K562 (cell line): ENCODE data around the gene TIGD7. TPM values are rescaled to one million over a fixed set of nuclear protein-coding genes. Genes with fewer than 3 reads are reported as not detected.
A peak's percentile ranks its signal among the peaks of the same experiment; 100 is the strongest.

ENCODE experiments used
- ARID2 ChIP-seq: fragments of 450-650 bp; IDR thresholded peaks from 2 replicates; pipeline ENCODE4 v1.6.1; 2017; ENCODE audit warnings: antibody characterized with exemption, mild to moderate bottlenecking
- CEBPZ ChIP-seq: fragments of 150-350 bp; IDR thresholded peaks from 2 replicates; pipeline ENCODE4 v1.6.1; 2014; ENCODE audit warnings: low read depth, mild to moderate bottlenecking, low read length, borderline replicate concordance
- CHD1 ChIP-seq: fragments of 200-600 bp; sonication (generic); IDR thresholded peaks from one replicate; pipeline ENCODE4 v1.6.1; 2012; ENCODE audit warnings: mild to moderate bottlenecking, moderate library complexity, low read length, inconsistent platforms
- ETV6 ChIP-seq, 3 experiments: fragments of 150-350 bp in 1 of 3; sonication (generic) in 1 of 3; formaldehyde crosslinking in 1 of 3; IDR thresholded peaks; 2 replicates each; pipeline versions ENCODE4 v1.6.1 to v1.8.0; 2014 to 2022; ENCODE audit warnings: borderline replicate concordance in 2 of 3, low read depth in 2 of 3, antibody characterized with exemption in 1 of 3, low read length in 1 of 3, mild to moderate bottlenecking in 1 of 3, missing genetic modification reagents in 1 of 3
- GATA2 ChIP-seq: sonication (generic); formaldehyde crosslinking; IDR thresholded peaks from 2 replicates; pipeline ENCODE4 v1.4.0; 2020; ENCODE audit warnings: mild to moderate bottlenecking, missing genetic modification reagents
- GTF2F1 ChIP-seq: IDR thresholded peaks from 2 replicates; pipeline ENCODE4 v1.6.1; 2011; ENCODE audit warnings: low read depth, low read length, improper control_type of control experiment
- GTF3C2 ChIP-seq: IDR thresholded peaks from 3 replicates; pipeline ENCODE4 v1.6.1; 2011; ENCODE audit warnings: borderline replicate concordance, mild to moderate bottlenecking, moderate library complexity; ENCODE audit not compliant: insufficient read length; ENCODE audit errors: extremely low read depth
- PCBP2 ChIP-seq: fragments of 200-400 bp; formaldehyde crosslinking; IDR thresholded peaks from 2 replicates; pipeline ENCODE4 v1.6.1; 2018; ENCODE audit warnings: low read length, low read depth, mild to moderate bottlenecking, moderate library complexity; ENCODE audit not compliant: poor library complexity, severe bottlenecking
- SMARCB1 ChIP-seq: IDR thresholded peaks from 2 replicates; pipeline ENCODE4 v1.6.1; 2011; ENCODE audit warnings: improper control_type of control experiment, low read depth; ENCODE audit not compliant: insufficient read length
- SMC3 ChIP-seq: conservative IDR thresholded peaks from 2 replicates; pipeline ENCODE4 v1.6.1; 2011; ENCODE audit warnings: low read depth, low read length, improper control_type of control experiment; ENCODE audit not compliant: insufficient read depth
- TFE3 ChIP-seq: fragments of 450-650 bp; formaldehyde crosslinking; IDR thresholded peaks from 2 replicates; pipeline ENCODE4 v1.4.0; 2020; ENCODE audit warnings: mild to moderate bottlenecking, mixed read lengths
- ZNF24 ChIP-seq: fragments of 450-650 bp; IDR thresholded peaks from 2 replicates; pipeline ENCODE4 v1.6.1; 2016
- ZNF586 ChIP-seq: fragments of 450-650 bp; formaldehyde crosslinking; conservative IDR thresholded peaks from 2 replicates; pipeline ENCODE4 v1.4.0; 2020; ENCODE audit warnings: mild to moderate bottlenecking, moderate library complexity
- polyA plus RNA-seq, 8 experiments: library from polyadenylated mRNA; depleted of rRNA in 4 of 8; stranded (reverse) in 5 of 8; unstranded in 3 of 8; fragments of >200 nt; fragmentation: Nextera tagmentation in 2 of 8; fragmentation: Illumina TruSeq in 1 of 8; extraction: Ambion mirVana in 2 of 8; extraction: Trizol in 1 of 8; gene quantifications; 2 replicates each; pipeline versions ENCODE4 v1.2.1 to v1.2.3, GENCODE V29; 2011 to 2014; ENCODE audit warnings: inconsistent platforms in 1 of 8, missing spikeins in 1 of 8
- total RNA-seq, 7 experiments: library from RNA; depleted of rRNA in 6 of 7; stranded (reverse); fragments of >200 nt in 6 of 7; fragmentation: Illumina TruSeq in 2 of 7; extraction: Trizol in 2 of 7; gene quantifications; 2 replicates each; pipeline versions ENCODE4 v1.2.1 to v1.2.3, GENCODE V29; 2011 to 2021; ENCODE audit warnings: low replicate concordance in 1 of 7
- TF ChIP-seq, protein P1 (sequence below), 2 experiments: fragments of 200-800 bp in 1 of 2; sonication (Bioruptor generic) in 1 of 2; sonication (generic) in 1 of 2; formaldehyde crosslinking in 1 of 2; IDR thresholded peaks in 1 of 2; conservative IDR thresholded peaks in 1 of 2; 2 replicates each; pipeline versions ENCODE4 v1.5.0 to v1.6.1; 2016 to 2020; ENCODE audit warnings: missing compliant biosample characterization in 1 of 2, missing genetic modification characterization in 1 of 2, missing genetic modification reagents in 1 of 2

The TIGD7 gene
- total and polyA plus RNA-seq, 9 of the 15 experiments (the other 6 are each of a cell fraction or from before 2014, with no cell fraction given), result 0.84 to 10.7 (median 6.7) TPM

DNA sequence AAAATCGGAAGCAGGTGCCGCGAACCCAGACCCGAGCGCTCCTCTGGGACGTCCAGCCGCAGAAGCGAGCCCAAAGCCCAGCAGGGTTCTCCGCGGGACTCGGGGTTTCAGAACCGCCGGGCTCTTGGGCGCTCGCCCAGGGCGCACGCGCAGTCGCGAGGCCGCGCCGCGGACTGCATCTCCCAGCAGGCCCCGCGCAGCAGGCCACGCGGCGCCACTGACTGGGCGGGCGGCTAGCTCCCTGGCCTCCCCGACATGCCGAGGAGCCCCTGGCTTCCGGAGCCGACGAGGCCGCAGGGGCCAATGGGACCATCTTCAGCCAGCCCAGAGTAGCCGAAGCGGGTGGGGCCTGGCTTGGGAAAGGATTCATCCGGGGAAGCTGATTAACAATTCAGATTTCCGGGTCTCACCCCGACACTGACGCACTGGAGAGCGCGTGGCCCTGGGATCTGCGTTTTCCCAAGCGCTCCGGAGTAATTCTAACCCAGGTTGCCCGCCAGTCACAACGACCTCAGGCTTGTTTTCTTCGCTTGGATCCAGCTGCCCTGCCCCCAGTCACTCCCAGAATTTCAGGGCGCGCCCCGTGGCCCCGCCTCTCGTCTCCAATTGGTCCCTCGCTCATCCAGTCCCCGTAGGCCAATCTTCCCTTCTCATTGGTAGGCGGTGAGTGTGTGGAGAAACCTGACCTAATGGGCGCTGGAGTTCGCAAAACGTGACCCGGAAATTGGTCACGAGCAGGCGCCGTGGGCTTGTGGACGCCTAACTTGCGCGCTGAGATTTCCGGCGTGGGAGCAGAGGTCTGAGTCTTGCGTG lies 22.3 kb downstream of the TIGD7 start, which contains the start of gene ZNF263 (continued):
- TF ChIP-seq ZNF24, result no peak
- no peak for TF ChIP-seq ZNF586
- no peak for TF ChIP-seq TFE3 (CRISPR knock-in tag)
- TF ChIP-seq SMC3, result no peak
- no peak for TF ChIP-seq GTF2F1
- TF ChIP-seq PCBP2, result no peak
- no peak for TF ChIP-seq CEBPZ
- TF ChIP-seq ARID2, result no peak
- no peak for TF ChIP-seq SMARCB1
- TF ChIP-seq, protein P1, sequence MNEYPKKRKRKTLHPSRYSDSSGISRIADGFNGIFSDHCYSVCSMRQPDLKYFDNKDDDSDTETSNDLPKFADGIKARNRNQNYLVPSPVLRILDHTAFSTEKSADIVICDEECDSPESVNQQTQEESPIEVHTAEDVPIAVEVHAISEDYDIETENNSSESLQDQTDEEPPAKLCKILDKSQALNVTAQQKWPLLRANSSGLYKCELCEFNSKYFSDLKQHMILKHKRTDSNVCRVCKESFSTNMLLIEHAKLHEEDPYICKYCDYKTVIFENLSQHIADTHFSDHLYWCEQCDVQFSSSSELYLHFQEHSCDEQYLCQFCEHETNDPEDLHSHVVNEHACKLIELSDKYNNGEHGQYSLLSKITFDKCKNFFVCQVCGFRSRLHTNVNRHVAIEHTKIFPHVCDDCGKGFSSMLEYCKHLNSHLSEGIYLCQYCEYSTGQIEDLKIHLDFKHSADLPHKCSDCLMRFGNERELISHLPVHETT (CRISPR knock-in tag; conservative IDR thresholded peaks at IDR 0.05 in 1 of 2, IDR thresholded peaks at IDR 0.05 in 1 of 2), result peak in 1 of 2 experiments; percentile 60; a peak in 1 of 4 replicates
- TF ChIP-seq ETV6 (IDR thresholded peaks at IDR 0.05; ENCODE audit: borderline replicate concordance in 1 of 2, low read depth in 2 of 2, low read length in 1 of 2), result no peak
- TF ChIP-seq ETV6 (CRISPR knock-in tag; IDR thresholded peaks at IDR 0.05; ENCODE audit: borderline replicate concordance), result no peak
- TF ChIP-seq CHD1, result peak; percentile 94
- TF ChIP-seq GATA2 (CRISPR knock-in tag), result no peak
- no peak for TF ChIP-seq GTF3C2
